IPS-15b (cell line): Measurements from ENCODE around the gene CAB39.
"Not testable (repeated sequence)": the region's sequence is repeated elsewhere in the genome, so short reads cannot be mapped to it uniquely, and the experiment has no call there.

Experiments used
- H3K27me3 ChIP-seq: one replicate; pipeline ENCODE4 v1.6.1; 2013; ENCODE audit warnings: low read length; ENCODE audit not compliant: control insufficient read depth, insufficient read depth
- H3K36me3 ChIP-seq: one replicate; pipeline ENCODE4 v1.6.1; 2013; ENCODE audit warnings: low read length; ENCODE audit not compliant: control insufficient read depth, insufficient read depth
- H3K4me1 ChIP-seq: one replicate; pipeline ENCODE4 v1.6.1; 2013; ENCODE audit warnings: mild to moderate bottlenecking, low read length; ENCODE audit not compliant: control insufficient read depth, insufficient read depth
- H3K4me3 ChIP-seq: one replicate; pipeline ENCODE4 v1.5.1; 2013; ENCODE audit warnings: low read depth, low read length
- H3K9ac ChIP-seq: one replicate; pipeline ENCODE4 v1.6.1; 2013; ENCODE audit warnings: low read depth, mild to moderate bottlenecking, low read length
- H3K9me3 ChIP-seq: one replicate; pipeline ENCODE4 v1.6.1; 2013; ENCODE audit warnings: mild to moderate bottlenecking, low read length; ENCODE audit not compliant: control insufficient read depth, insufficient read depth

Gene CAB39

GRCh38 chr2:230701308-230701707 is 11.3 kb upstream of the CAB39 start:
- no peaks in the 10 kb centered on the region for H3K4me1 ChIP-seq

GRCh38 chr2:230702457-230702856 is 10.2 kb upstream of the CAB39 start:
- not testable (repeated sequence) for H3K4me1 ChIP-seq, H3K9ac ChIP-seq, H3K4me3 ChIP-seq, H3K9me3 ChIP-seq, H3K27me3 ChIP-seq, H3K36me3 ChIP-seq

More at GRCh38 chr2:230701308-230701707, 11.3 kb upstream of the CAB39 start:
- H3K36me3 ChIP-seq = no peaks in the 10 kb centered on the region
- H3K9me3 ChIP-seq = no peaks in the 10 kb centered on the region
- no peak overlapping the region for H3K4me3 ChIP-seq
- no peaks in the 10 kb centered on the region for H3K27me3 ChIP-seq
- H3K9ac ChIP-seq = no peak overlapping the region

GRCh38 chr2:230703514-230703913 is 9.1 kb upstream of the CAB39 start:
- H3K4me1 ChIP-seq = no peaks in the 10 kb centered on the region
- H3K4me3 ChIP-seq = no peak overlapping the region
- H3K9me3 ChIP-seq = no peaks in the 10 kb centered on the region
- H3K36me3 ChIP-seq = no peaks in the 10 kb centered on the region
- H3K27me3 ChIP-seq = no peaks in the 10 kb centered on the region
- no peak overlapping the region for H3K9ac ChIP-seq

GRCh38 chr2:230706053-230706521 is 6.6 kb upstream of the CAB39 start:
- Histone ChIP-seq H3K27me3 (no peaks in the 10 kb centered on the region), H3K36me3 (no peaks in the 10 kb centered on the region), H3K9me3 (no peaks in the 10 kb centered on the region), H3K9ac (no peak overlapping the region), H3K4me1 (no peaks in the 10 kb centered on the region), H3K4me3 (no peak overlapping the region)

- H3K9me3 ChIP-seq = no peaks in the 10 kb centered on the region
- H3K27me3 ChIP-seq = no peaks in the 10 kb centered on the region
- H3K4me1 ChIP-seq = peaks cover under 1% of the 10 kb centered on the region
- no peak overlapping the region for H3K4me3 ChIP-seq
- H3K36me3 ChIP-seq = no peaks in the 10 kb centered on the region
- H3K9ac ChIP-seq = no peak overlapping the region
Measured at GRCh38 chr2:230706966-230707365, 5.7 kb upstream of the CAB39 start.

- no peak overlapping the region for H3K9ac ChIP-seq
- peaks cover 3% of the 10 kb centered on the region for H3K4me1 ChIP-seq
- H3K9me3 ChIP-seq = no peaks in the 10 kb centered on the region
- H3K4me3 ChIP-seq = no peak overlapping the region
- H3K36me3 ChIP-seq = no peaks in the 10 kb centered on the region
- no peaks in the 10 kb centered on the region for H3K27me3 ChIP-seq
Measured at GRCh38 chr2:230708204-230708603, 4.4 kb upstream of the CAB39 start.

- no peaks in the 10 kb centered on the region for H3K9me3 ChIP-seq
- H3K9ac ChIP-seq = no peak overlapping the region
- H3K4me1 ChIP-seq = peaks cover 5% of the 10 kb centered on the region
- no peak overlapping the region for H3K4me3 ChIP-seq
- no peaks in the 10 kb centered on the region for H3K27me3 ChIP-seq
- H3K36me3 ChIP-seq = no peaks in the 10 kb centered on the region
Measured at GRCh38 chr2:230711224-230711623, 1.4 kb upstream of the CAB39 start.

- Histone ChIP-seq H3K4me1 (peaks cover 22% of the 10 kb centered on the region), H3K4me3 (peak overlapping the region; percentile 87), H3K36me3 (no peaks in the 10 kb centered on the region), H3K9me3 (no peaks in the 10 kb centered on the region), H3K9ac (peak overlapping the region; percentile 54), H3K27me3 (no peaks in the 10 kb centered on the region)
Measured at GRCh38 chr2:230713331-230714135, 891 bp downstream of the CAB39 start.

- H3K4me1 ChIP-seq = peaks cover 23% of the 10 kb centered on the region
- H3K9me3 ChIP-seq = no peaks in the 10 kb centered on the region
- no peaks in the 10 kb centered on the region for H3K27me3 ChIP-seq
- H3K9ac ChIP-seq = peak overlapping the region; percentile 54
- H3K4me3 ChIP-seq = peak overlapping the region; percentile 87
- no peaks in the 10 kb centered on the region for H3K36me3 ChIP-seq
Measured at GRCh38 chr2:230714136-230714480, 1.5 kb downstream of the CAB39 start.

- H3K27me3 ChIP-seq = no peaks in the 10 kb centered on the region
- H3K36me3 ChIP-seq = no peaks in the 10 kb centered on the region
- no peaks in the 10 kb centered on the region for H3K9me3 ChIP-seq
- H3K4me1 ChIP-seq = peaks cover 24% of the 10 kb centered on the region
- H3K9ac ChIP-seq = no peak overlapping the region
- no peak overlapping the region for H3K4me3 ChIP-seq
Measured at GRCh38 chr2:230715201-230715600, 2.6 kb downstream of the CAB39 start.

- Histone ChIP-seq H3K4me3 (no peak overlapping the region), H3K27me3 (no peaks in the 10 kb centered on the region), H3K9ac (no peak overlapping the region), H3K9me3 (no peaks in the 10 kb centered on the region), H3K4me1 (peaks cover 24% of the 10 kb centered on the region), H3K36me3 (no peaks in the 10 kb centered on the region)
Measured at GRCh38 chr2:230716588-230716987, 3.9 kb downstream of the CAB39 start.

- Histone ChIP-seq H3K9ac (no peak overlapping the region), H3K4me1 (peaks cover 25% of the 10 kb centered on the region), H3K36me3 (no peaks in the 10 kb centered on the region), H3K27me3 (no peaks in the 10 kb centered on the region), H3K4me3 (no peak overlapping the region), H3K9me3 (no peaks in the 10 kb centered on the region)
Measured at GRCh38 chr2:230717600-230717999, 5.0 kb downstream of the CAB39 start.
